ENCODE results near the gene DEFB116.

GRCh38 chr20:31278178-31278577 is 30.2 kb downstream of the DEFB116 start:
- TF ChIP-seq CTCF (IDR thresholded peaks at IDR 0.05; ENCODE audit: low read depth, low read length, missing input control) (no peak), GABPA (IDR thresholded peaks at IDR 0.05 in 1 of 2, conservative IDR thresholded peaks at IDR 0.05 in 1 of 2) (no peak), ZBTB33 (IDR thresholded peaks at IDR 0.05) (no peak), RXRA (IDR thresholded peaks at IDR 0.05) (no peak), RAD21 (IDR thresholded peaks at IDR 0.05) (no peak), MAX (IDR thresholded peaks at IDR 0.05) (no peak)

Measured in liver (tissue), 3 donors.